UCSD-AML1 (cell line): ENCODE data around the gene ANKRD66.

Source experiments
- DNase-seq: peaks from one replicate; lab custom pipeline; 2025; ENCODE audit not compliant: unreplicated experiment; lab: John Stamatoyannopoulos, UW

Gene ANKRD66

GRCh38 chr6:46789434-46790354 lies 43.0 kb downstream of the ANKRD66 start:
- DNase-seq = no peak

GRCh38 chr6:46790355-46790874 lies 43.7 kb downstream of the ANKRD66 start:
- DNase-seq = no peak

GRCh38 chr6:46792635-46793034 lies 45.9 kb downstream of the ANKRD66 start:
- no peak for DNase-seq

GRCh38 chr6:46793138-46793537 lies 46.4 kb downstream of the ANKRD66 start, which contains the start of gene MEP1A:
Gene MEP1A (plus strand): TSS chr6:46793389. CDS start chr6:46793399, 10 bp downstream.
- DNase-seq = no peak

- DNase-seq = no peak
Observed at GRCh38 chr6:46794068-46794467, 47.3 kb downstream of the ANKRD66 start.

GRCh38 chr6:46795816-46796215 lies 49.1 kb downstream of the ANKRD66 start:
- DNase-seq = no peak

GRCh38 chr6:46796848-46797580 lies 50.3 kb downstream of the ANKRD66 start:
- DNase-seq = no peak

- no peak for DNase-seq
Observed at GRCh38 chr6:46799657-46800056, 52.9 kb downstream of the ANKRD66 start.

- no peak for DNase-seq
Observed at GRCh38 chr6:46808806-46809205, 62.1 kb downstream of the ANKRD66 start.
